ENCODE data around the gene MACROD2.
"Not testable (repeated sequence)": the region's sequence is repeated elsewhere in the genome, so short reads cannot be mapped to it uniquely, and the experiment has no call there.

Gene MACROD2

GRCh38 chr20:14915356-14915755, 920.0 kb downstream of the MACROD2 start:
- no peak for DNase-seq (ENCODE audit: low spot score)

- DNase-seq (ENCODE audit: low spot score) = no peak
Measured at GRCh38 chr20:14916360-14916920, 921.1 kb downstream of the MACROD2 start.

GRCh38 chr20:14918281-14918680, 923.0 kb downstream of the MACROD2 start:
- DNase-seq (ENCODE audit: low spot score) = no peak

GRCh38 chr20:14918976-14919375, 923.7 kb downstream of the MACROD2 start:
- DNase-seq (ENCODE audit: low spot score) = no peak

- no peak for DNase-seq (ENCODE audit: low spot score)
Measured at GRCh38 chr20:14919501-14920081, 924.3 kb downstream of the MACROD2 start.

- DNase-seq (ENCODE audit: low spot score) = no peak
Measured at GRCh38 chr20:14921513-14921912, 926.2 kb downstream of the MACROD2 start.

GRCh38 chr20:14922503-14923267, 927.4 kb downstream of the MACROD2 start:
- no peak for DNase-seq (ENCODE audit: low spot score)

GRCh38 chr20:14924433-14924832, 929.1 kb downstream of the MACROD2 start:
- no peak for DNase-seq (ENCODE audit: low spot score)

GRCh38 chr20:14925300-14925699, 930.0 kb downstream of the MACROD2 start:
- DNase-seq (ENCODE audit: low spot score) = no peak

- DNase-seq (ENCODE audit: low spot score) = not testable (repeated sequence)
Measured at GRCh38 chr20:14926436-14926835, 931.1 kb downstream of the MACROD2 start.

GRCh38 chr20:14928083-14928482, 932.8 kb downstream of the MACROD2 start:
- DNase-seq (ENCODE audit: low spot score) = no peak

GRCh38 chr20:14929388-14929787, 934.1 kb downstream of the MACROD2 start:
- DNase-seq (ENCODE audit: low spot score) = no peak

- no peak for DNase-seq (ENCODE audit: low spot score)
Measured at GRCh38 chr20:14932040-14932439, 936.7 kb downstream of the MACROD2 start.

GRCh38 chr20:14935285-14935684, 940.0 kb downstream of the MACROD2 start:
- DNase-seq (ENCODE audit: low spot score) = no peak

GRCh38 chr20:14937021-14937420, 941.7 kb downstream of the MACROD2 start:
- DNase-seq (ENCODE audit: low spot score) = no peak

GRCh38 chr20:14937846-14938245, 942.5 kb downstream of the MACROD2 start:
- no peak for DNase-seq (ENCODE audit: low spot score)

- no peak for DNase-seq (ENCODE audit: low spot score)
Measured at GRCh38 chr20:14947536-14947935, 952.2 kb downstream of the MACROD2 start.

- no peak for DNase-seq (ENCODE audit: low spot score)
Measured at GRCh38 chr20:14947946-14948345, 952.6 kb downstream of the MACROD2 start.

- peak; percentile 30 for DNase-seq (ENCODE audit: low spot score)
Measured at GRCh38 chr20:14948416-14948815, 953.1 kb downstream of the MACROD2 start.

- no peak for DNase-seq (ENCODE audit: low spot score)
Measured at GRCh38 chr20:14950633-14951032, 955.3 kb downstream of the MACROD2 start.

- DNase-seq (ENCODE audit: low spot score) = no peak
Measured at GRCh38 chr20:14951105-14951504, 955.8 kb downstream of the MACROD2 start.

- no peak for DNase-seq (ENCODE audit: low spot score)
Measured at GRCh38 chr20:14951707-14952418, 956.5 kb downstream of the MACROD2 start.

GRCh38 chr20:14953736-14954135, 958.4 kb downstream of the MACROD2 start:
- DNase-seq (ENCODE audit: low spot score) = no peak

All from D341Med (cell line).